Stimulated activated memory B cell treated with anti-CD40 and anti-IgM and Interleukin-4, amounts not matched to agents 10 μg/mL and 1 μg/mL and 100 μg/mL, for 72 hours (primary cell): ENCODE data around the gene OR56B1.
"Not testable (repeated sequence)": the region's sequence is repeated elsewhere in the genome, so short reads cannot be mapped to it uniquely, and the experiment has no call there.

ENCODE experiments used
- ATAC-seq: fragments of 150-1000 bp; cut with Tn5 transposase; 2 replicates; pipeline ENCODE4 v1.10.0; 2021
- H3K27ac Mint-ChIP-seq: one replicate; pipeline ENCODE4 v1.8.0; 2022; ENCODE audit warnings: mild to moderate bottlenecking, mixed read lengths
- H3K27me3 Mint-ChIP-seq: one replicate; pipeline ENCODE4 v1.8.0; 2022; ENCODE audit warnings: mixed read lengths
- H3K36me3 Mint-ChIP-seq: one replicate; pipeline ENCODE4 v1.8.0; 2022; ENCODE audit warnings: mixed read lengths
- H3K4me1 Mint-ChIP-seq: one replicate; pipeline ENCODE4 v1.8.0; 2022; ENCODE audit warnings: mixed read lengths
- H3K4me3 Mint-ChIP-seq: one replicate; pipeline ENCODE4 v1.8.0; 2022; ENCODE audit warnings: mild to moderate bottlenecking, moderate library complexity, mixed read lengths
- H3K9me3 Mint-ChIP-seq: one replicate; pipeline ENCODE4 v1.8.0; 2022; ENCODE audit warnings: mixed read lengths

The OR56B1 gene

GRCh38 chr11:5736396-5736795 lies at the start of gene OR56B1:
Gene OR56B1, plus strand, starts transcription at chr11:5736448. Its CDS starts 69 bp downstream, at chr11:5736517.
- no peak within 1 kb of the TSS for H3K27ac Mint-ChIP-seq
- H3K4me1 Mint-ChIP-seq: no peaks in the 10 kb centered on the region
- ATAC-seq: no peak
- H3K4me3 Mint-ChIP-seq: no peak within 1 kb of the TSS
- H3K36me3 Mint-ChIP-seq: peaks cover 30% of the 10 kb centered on the region
- peaks cover 5% of the 10 kb centered on the region for H3K9me3 Mint-ChIP-seq
- H3K27me3 Mint-ChIP-seq: no peaks in the 10 kb centered on the region

- Mint-ChIP-seq H3K4me3 (no peak overlapping the region), H3K9me3 (no peaks in the 10 kb centered on the region), H3K36me3 (no peaks in the 10 kb centered on the region), H3K27me3 (no peaks in the 10 kb centered on the region), H3K4me1 (peaks cover 60% of the 10 kb centered on the region), H3K27ac (no peak overlapping the region)
- ATAC-seq: no peak
These were observed 47.8 kb upstream of the OR56B1 start for GRCh38 chr11:5688482-5688881.

- Mint-ChIP-seq H3K27ac (peak within 1 kb of the TSS; percentile 92), H3K4me3 (peak within 1 kb of the TSS; percentile 90), H3K4me1 (peaks cover 59% of the 10 kb centered on the region), H3K9me3 (no peaks in the 10 kb centered on the region), H3K27me3 (no peaks in the 10 kb centered on the region), H3K36me3 (no peaks in the 10 kb centered on the region)
- peak; percentile 88 for ATAC-seq
These were observed 46.7 kb upstream of the OR56B1 start, which contains the start of gene TRIM22 for GRCh38 chr11:5689551-5689983. Gene TRIM22, plus strand, starts transcription at chr11:5689790. Its CDS starts 6,443 bp downstream, at chr11:5696233.

- H3K27me3 Mint-ChIP-seq: no peaks in the 10 kb centered on the region
- peaks cover 59% of the 10 kb centered on the region for H3K4me1 Mint-ChIP-seq
- no peaks in the 10 kb centered on the region for H3K36me3 Mint-ChIP-seq
- peak overlapping the region; percentile 92 for H3K27ac Mint-ChIP-seq
- peak overlapping the region; percentile 90 for H3K4me3 Mint-ChIP-seq
- no peaks in the 10 kb centered on the region for H3K9me3 Mint-ChIP-seq
- ATAC-seq: no peak
These were observed 46.0 kb upstream of the OR56B1 start for GRCh38 chr11:5690216-5690615.

GRCh38 chr11:5690736-5691135 lies 45.5 kb upstream of the OR56B1 start:
- no peaks in the 10 kb centered on the region for H3K36me3 Mint-ChIP-seq
- ATAC-seq: no peak
- H3K9me3 Mint-ChIP-seq: no peaks in the 10 kb centered on the region
- peaks cover 61% of the 10 kb centered on the region for H3K4me1 Mint-ChIP-seq
- peak overlapping the region; percentile 90 for H3K4me3 Mint-ChIP-seq
- peak overlapping the region; percentile 92 for H3K27ac Mint-ChIP-seq
- no peaks in the 10 kb centered on the region for H3K27me3 Mint-ChIP-seq

- peak overlapping the region; percentile 92 for H3K27ac Mint-ChIP-seq
- not testable (repeated sequence) for H3K36me3 Mint-ChIP-seq, H3K27me3 Mint-ChIP-seq, ATAC-seq, H3K9me3 Mint-ChIP-seq
- H3K4me3 Mint-ChIP-seq: peak overlapping the region; percentile 90
- H3K4me1 Mint-ChIP-seq: peaks cover 68% of the 10 kb centered on the region
These were observed 44.8 kb upstream of the OR56B1 start for GRCh38 chr11:5691238-5691963.

GRCh38 chr11:5691964-5692361 lies 44.3 kb upstream of the OR56B1 start:
- Mint-ChIP-seq H3K27me3 (no peaks in the 10 kb centered on the region), H3K4me1 (peaks cover 71% of the 10 kb centered on the region), H3K27ac (peak overlapping the region; percentile 92), H3K36me3 (peaks cover 8% of the 10 kb centered on the region), H3K9me3 (no peaks in the 10 kb centered on the region), H3K4me3 (peak overlapping the region; percentile 90)
- no peak for ATAC-seq

GRCh38 chr11:5694642-5695041 lies 41.6 kb upstream of the OR56B1 start:
- peaks cover 69% of the 10 kb centered on the region for H3K4me1 Mint-ChIP-seq

GRCh38 chr11:5695580-5695979 lies 40.7 kb upstream of the OR56B1 start:
- ATAC-seq: no peak
- H3K36me3 Mint-ChIP-seq: peaks cover 18% of the 10 kb centered on the region
- H3K27ac Mint-ChIP-seq: peak overlapping the region; percentile 54
- H3K27me3 Mint-ChIP-seq: no peaks in the 10 kb centered on the region
- H3K9me3 Mint-ChIP-seq: no peaks in the 10 kb centered on the region
- H3K4me3 Mint-ChIP-seq: no peak overlapping the region
- peaks cover 65% of the 10 kb centered on the region for H3K4me1 Mint-ChIP-seq

More at GRCh38 chr11:5694642-5695041, 41.6 kb upstream of the OR56B1 start:
- peaks cover 18% of the 10 kb centered on the region for H3K36me3 Mint-ChIP-seq
- no peaks in the 10 kb centered on the region for H3K27me3 Mint-ChIP-seq
- H3K4me3 Mint-ChIP-seq: no peak overlapping the region
- peak overlapping the region; percentile 54 for H3K27ac Mint-ChIP-seq
- no peaks in the 10 kb centered on the region for H3K9me3 Mint-ChIP-seq
- ATAC-seq: no peak

GRCh38 chr11:5696210-5696609 lies 40.0 kb upstream of the OR56B1 start:
- peaks cover 65% of the 10 kb centered on the region for H3K4me1 Mint-ChIP-seq
- no peaks in the 10 kb centered on the region for H3K27me3 Mint-ChIP-seq
- no peak for ATAC-seq
- H3K9me3 Mint-ChIP-seq: no peaks in the 10 kb centered on the region
- H3K27ac Mint-ChIP-seq: peak overlapping the region; percentile 54
- H3K4me3 Mint-ChIP-seq: no peak overlapping the region
- peaks cover 18% of the 10 kb centered on the region for H3K36me3 Mint-ChIP-seq

- Mint-ChIP-seq H3K4me3 (no peak overlapping the region), H3K27ac (peak overlapping the region; percentile 30), H3K36me3 (peaks cover 26% of the 10 kb centered on the region), H3K27me3 (no peaks in the 10 kb centered on the region), H3K4me1 (peaks cover 58% of the 10 kb centered on the region), H3K9me3 (no peaks in the 10 kb centered on the region)
- ATAC-seq: no peak
These were observed 38.0 kb upstream of the OR56B1 start for GRCh38 chr11:5698281-5698680.

GRCh38 chr11:5700421-5701054 lies 35.7 kb upstream of the OR56B1 start:
- peaks cover 57% of the 10 kb centered on the region for H3K4me1 Mint-ChIP-seq
- no peaks in the 10 kb centered on the region for H3K9me3 Mint-ChIP-seq
- peak overlapping the region; percentile 74 for H3K4me3 Mint-ChIP-seq
- ATAC-seq: peak; percentile 76
- no peaks in the 10 kb centered on the region for H3K27me3 Mint-ChIP-seq
- peak overlapping the region; percentile 95 for H3K27ac Mint-ChIP-seq
- H3K36me3 Mint-ChIP-seq: peaks cover 40% of the 10 kb centered on the region

- Mint-ChIP-seq H3K9me3 (no peaks in the 10 kb centered on the region), H3K27ac (peak overlapping the region; percentile 95), H3K36me3 (peaks cover 43% of the 10 kb centered on the region), H3K27me3 (no peaks in the 10 kb centered on the region), H3K4me3 (peak overlapping the region; percentile 74), H3K4me1 (peaks cover 55% of the 10 kb centered on the region)
- no peak for ATAC-seq
These were observed 35.1 kb upstream of the OR56B1 start for GRCh38 chr11:5701055-5701577.

- Mint-ChIP-seq H3K27ac (peak overlapping the region; percentile 69), H3K9me3 (no peaks in the 10 kb centered on the region), H3K4me3 (peak overlapping the region; percentile 35), H3K36me3 (peaks cover 43% of the 10 kb centered on the region), H3K27me3 (no peaks in the 10 kb centered on the region), H3K4me1 (peaks cover 44% of the 10 kb centered on the region)
- ATAC-seq: peak; percentile 50
These were observed 32.3 kb upstream of the OR56B1 start for GRCh38 chr11:5703741-5704536.

- H3K4me1 Mint-ChIP-seq: peaks cover 36% of the 10 kb centered on the region
- no peak for ATAC-seq
- H3K4me3 Mint-ChIP-seq: no peak overlapping the region
- no peaks in the 10 kb centered on the region for H3K27me3 Mint-ChIP-seq
- peaks cover 50% of the 10 kb centered on the region for H3K36me3 Mint-ChIP-seq
- H3K9me3 Mint-ChIP-seq: no peaks in the 10 kb centered on the region
- peak overlapping the region; percentile 69 for H3K27ac Mint-ChIP-seq
These were observed 30.6 kb upstream of the OR56B1 start for GRCh38 chr11:5705688-5706087.
